ENCODE measurements around the gene MOCOS.

Gene MOCOS

GRCh38 chr18:36273347-36273746 is 86.0 kb downstream of the MOCOS start:
- DNase-seq (ENCODE audit: low read depth in 3 of 3) = no peak

DNA sequence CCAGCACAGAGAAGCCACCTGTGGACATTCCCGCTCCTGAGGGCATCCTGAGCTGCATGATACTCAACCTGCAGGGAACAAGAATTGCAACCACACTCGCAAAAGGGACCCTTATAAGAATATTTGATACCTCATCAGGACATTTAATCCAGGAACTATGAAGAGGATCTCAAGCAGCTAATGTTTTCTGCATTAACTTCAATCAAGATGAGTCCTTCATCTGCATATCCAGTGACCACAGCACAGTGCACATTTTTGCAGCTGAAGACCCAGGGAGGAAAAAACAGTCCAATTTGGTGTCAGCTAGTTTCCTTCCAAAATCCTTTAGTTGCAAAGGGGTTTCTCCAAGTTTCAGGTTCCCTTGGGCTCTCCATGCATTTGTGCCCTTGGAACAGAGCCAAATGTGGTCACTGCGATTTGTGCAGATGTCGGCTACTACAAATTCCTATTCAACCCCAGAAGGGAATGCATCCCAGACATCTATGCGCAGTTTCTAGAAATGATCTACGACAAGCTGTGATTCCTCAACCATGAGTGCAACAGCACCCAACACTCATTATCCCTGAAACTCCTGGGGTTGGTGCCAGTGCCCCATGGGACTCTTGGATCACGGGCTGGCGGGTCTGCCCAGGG is 86.9 kb downstream of the MOCOS start:
- DNase-seq (ENCODE audit: low read depth in 3 of 3) = no peak

- DNase-seq (ENCODE audit: low read depth in 3 of 3) = no peak
Measured at GRCh38 chr18:36275561-36275960, 88.3 kb downstream of the MOCOS start.

DNA sequence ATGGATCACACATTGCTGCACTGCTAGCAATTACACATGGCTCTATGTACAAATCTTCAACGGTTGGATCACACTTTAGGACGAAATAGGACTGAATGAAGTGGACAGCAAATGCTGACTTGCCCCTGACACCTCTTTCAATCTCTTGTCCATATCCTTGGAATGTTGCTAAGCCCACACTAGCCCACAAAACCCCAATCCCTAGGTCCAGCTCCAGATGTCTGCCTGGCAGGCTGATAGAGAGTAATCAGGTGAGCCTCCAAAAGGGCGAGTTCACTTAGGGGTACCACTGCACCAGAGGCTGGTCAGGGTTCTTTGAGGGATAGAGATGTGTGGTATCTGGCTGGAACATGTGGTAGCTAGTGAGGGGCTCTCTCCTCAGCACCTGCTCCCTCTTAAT is 91.7 kb downstream of the MOCOS start:
- no peak for DNase-seq (ENCODE audit: low read depth in 3 of 3)

- DNase-seq (ENCODE audit: low read depth in 3 of 3) = no peak
Measured at GRCh38 chr18:36281936-36282335, 94.6 kb downstream of the MOCOS start.

DNA sequence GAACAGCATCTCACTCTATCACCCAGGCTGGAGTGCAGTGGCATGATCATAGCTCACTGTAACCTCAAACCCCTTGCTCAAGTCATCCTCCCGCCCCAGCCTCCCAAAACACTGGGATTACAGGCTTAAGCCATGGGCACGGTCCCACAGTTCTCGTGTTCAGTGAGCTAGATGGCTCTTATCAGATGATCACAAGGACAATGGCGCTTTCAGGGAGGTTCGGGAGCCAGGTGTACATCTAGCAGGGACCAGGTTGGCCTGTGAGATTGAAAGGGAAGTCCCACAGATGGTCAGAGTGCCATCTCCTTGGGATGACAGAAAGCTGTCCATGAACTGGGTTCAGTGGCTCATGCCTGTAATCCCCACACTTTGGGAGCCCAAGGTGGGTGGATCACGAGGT is 96.2 kb downstream of the MOCOS start:
- DNase-seq (ENCODE audit: low read depth in 3 of 3) = no peak

- DNase-seq (ENCODE audit: low read depth in 3 of 3) = no peak
Measured at GRCh38 chr18:36284268-36284667, 97.0 kb downstream of the MOCOS start.

GRCh38 chr18:36284671-36285295 is 97.5 kb downstream of the MOCOS start:
- no peak for DNase-seq (ENCODE audit: low read depth in 3 of 3)

DNA sequence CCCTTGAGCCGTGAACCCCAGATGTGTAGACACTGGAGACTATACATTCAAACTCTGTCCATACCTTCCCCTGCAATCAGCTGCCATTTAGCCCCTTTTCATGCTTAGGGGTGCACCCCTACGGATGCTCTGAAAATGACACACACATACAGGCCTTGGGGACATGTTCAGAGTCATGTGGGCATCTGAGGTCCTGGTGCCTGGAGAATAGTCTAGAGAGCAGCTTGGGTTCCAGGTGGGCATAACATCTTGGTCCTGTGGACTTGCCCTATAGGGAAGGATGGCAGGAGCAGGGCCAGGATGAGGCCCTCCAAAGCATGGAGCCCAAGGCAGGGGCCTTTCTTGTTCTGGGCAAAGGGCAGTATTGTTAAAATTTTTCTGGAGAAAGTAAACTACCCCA is 100.4 kb downstream of the MOCOS start:
- DNase-seq (ENCODE audit: low read depth in 3 of 3) = no peak

DNA sequence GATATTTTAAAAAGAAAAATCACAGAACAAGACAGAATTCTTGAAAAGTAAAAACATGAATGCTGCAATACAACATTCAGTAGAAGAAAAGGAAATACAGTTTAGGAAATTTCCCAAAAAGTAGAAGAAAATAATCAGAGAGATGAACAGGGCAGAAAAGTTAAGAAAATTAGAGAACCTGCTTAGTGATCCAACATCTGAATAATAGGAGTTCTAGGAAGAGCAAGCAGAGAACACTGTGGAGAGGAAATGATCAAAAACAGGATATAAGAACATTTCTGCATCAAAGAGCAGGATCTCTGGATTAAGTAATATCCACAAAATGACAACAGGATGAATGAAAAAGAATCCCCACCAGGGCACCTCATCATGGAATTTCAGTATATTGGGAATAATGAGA is 101.4 kb downstream of the MOCOS start:
- no peak for DNase-seq (ENCODE audit: low read depth in 3 of 3)

- DNase-seq (ENCODE audit: low read depth in 3 of 3) = no peak
Measured at GRCh38 chr18:36294031-36294430, 106.7 kb downstream of the MOCOS start.

- DNase-seq (ENCODE audit: low read depth in 3 of 3) = no peak
Measured at GRCh38 chr18:36295214-36295613, 107.9 kb downstream of the MOCOS start.

- no peak for DNase-seq (ENCODE audit: low read depth in 3 of 3)
Measured at GRCh38 chr18:36295880-36296301, 108.6 kb downstream of the MOCOS start.

- DNase-seq (ENCODE audit: low read depth in 3 of 3) = no peak
Measured at GRCh38 chr18:36296650-36297416, 109.5 kb downstream of the MOCOS start.

- DNase-seq (ENCODE audit: low read depth in 3 of 3) = no peak
Measured at GRCh38 chr18:36297417-36298125, 110.3 kb downstream of the MOCOS start, which contains the start of gene FHOD3. TSS of gene FHOD3 (plus strand) at chr18:36297713. CDS start at chr18:36297836, 123 bp downstream.

- DNase-seq (ENCODE audit: low read depth in 3 of 3) = no peak
Measured at GRCh38 chr18:36298126-36298741, 110.9 kb downstream of the MOCOS start.

DNA sequence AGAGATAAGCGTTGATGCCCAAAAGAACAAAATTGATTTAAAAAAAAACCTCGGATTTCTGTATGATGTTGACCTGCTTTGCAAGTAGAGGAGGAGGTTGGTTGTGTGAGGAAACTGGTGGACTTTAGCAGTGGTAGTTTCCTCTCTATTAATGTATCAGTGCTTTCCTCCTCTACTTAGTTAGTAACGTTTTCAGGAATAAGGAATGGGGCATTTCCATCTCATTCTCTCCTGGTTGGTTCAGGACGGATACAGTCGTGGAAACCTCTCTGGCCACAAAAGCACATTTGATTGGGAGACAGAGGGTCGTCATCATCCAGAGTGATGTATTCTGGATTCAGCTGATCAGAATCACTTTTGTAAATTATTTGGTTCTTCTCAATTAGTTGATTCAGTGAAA is 111.7 kb downstream of the MOCOS start:
- no peak for DNase-seq (ENCODE audit: low read depth in 3 of 3)

DNA sequence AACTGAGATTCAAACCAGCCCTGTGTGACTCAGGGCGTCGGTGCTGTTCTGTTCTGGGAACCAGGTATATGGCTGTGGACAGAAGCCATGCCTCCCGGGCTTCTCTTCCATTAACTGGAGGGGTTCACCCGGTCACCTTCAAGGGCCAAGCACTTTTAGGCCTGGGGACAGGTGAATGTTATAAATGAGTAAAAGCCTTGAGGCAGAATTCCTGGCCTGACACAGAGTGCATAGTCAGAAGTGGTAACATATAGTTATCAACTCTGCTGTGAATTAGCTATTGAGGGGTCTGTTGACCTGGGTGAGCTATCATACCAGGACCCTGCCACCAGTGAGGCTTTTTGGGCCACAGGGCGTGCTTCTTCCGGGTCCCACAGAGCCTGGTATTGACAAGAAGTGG is 112.9 kb downstream of the MOCOS start:
- no peak for DNase-seq (ENCODE audit: low read depth in 3 of 3)

- DNase-seq (ENCODE audit: low read depth in 3 of 3) = no peak
Measured at GRCh38 chr18:36301884-36302283, 114.6 kb downstream of the MOCOS start.

DNA sequence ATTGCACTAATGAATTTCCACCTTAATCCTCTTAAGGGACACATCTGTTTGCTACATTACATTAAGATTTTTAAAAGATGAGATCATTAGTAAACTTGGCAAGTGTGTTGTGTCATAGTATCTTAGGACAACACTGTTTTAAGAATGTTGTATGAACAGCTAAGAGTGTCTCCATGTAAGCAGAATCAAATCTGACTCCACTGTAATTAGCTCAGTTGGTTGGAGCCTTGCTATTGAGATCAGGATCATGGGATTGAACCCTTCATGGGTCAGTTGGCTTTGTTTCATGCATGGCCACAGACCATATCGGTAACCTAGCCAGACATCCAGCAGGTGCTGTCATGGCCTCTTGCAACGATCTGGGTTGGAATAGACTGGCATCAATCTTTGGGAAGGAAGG is 115.4 kb downstream of the MOCOS start:
- DNase-seq (ENCODE audit: low read depth in 3 of 3) = no peak

DNA sequence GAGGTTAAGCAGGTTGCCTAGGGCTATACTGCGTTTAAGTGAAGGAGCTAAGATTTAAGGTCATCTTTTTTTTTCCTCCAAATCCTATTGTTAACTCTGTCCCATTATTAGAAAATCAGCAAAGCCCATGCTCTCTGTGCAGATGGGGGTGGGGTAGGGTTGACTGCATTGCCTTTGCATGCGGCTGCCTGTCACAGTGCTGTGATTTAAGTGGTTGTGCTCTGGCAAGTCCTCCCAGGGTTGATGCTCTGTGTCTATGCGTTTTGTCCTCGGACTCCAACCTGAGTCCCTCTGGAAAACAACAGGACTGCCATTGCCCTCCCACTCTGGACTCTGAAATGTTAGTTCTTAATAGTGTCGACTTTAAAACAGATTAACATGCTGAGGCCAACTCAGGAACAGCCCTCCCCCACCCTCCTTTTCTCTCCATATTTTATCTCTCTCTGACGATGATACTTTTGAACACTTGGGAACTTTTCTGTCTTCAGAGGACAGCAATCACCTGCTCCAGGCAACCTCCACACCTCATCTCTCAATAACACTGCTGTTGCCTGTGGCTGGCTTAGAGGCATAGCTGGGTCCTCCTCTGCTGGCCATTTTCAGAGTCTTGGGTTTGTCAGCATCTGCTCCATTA is 116.0 kb downstream of the MOCOS start:
- DNase-seq (ENCODE audit: low read depth in 3 of 3) = no peak
